ENCODE results near the gene STK17A.

STK17A gene

GRCh38 chr7:43642897-43643630, 60.2 kb downstream of the STK17A start:
- Histone ChIP-seq H3K4me2 (no peak overlapping the region), H3K4me3 (IDR thresholded peaks at IDR 0.05; ENCODE audit: insufficient read depth, low read depth, low read length) (no peak overlapping the region), H4K20me1 (ENCODE audit: insufficient read depth) (no peaks in the 10 kb centered on the region), H3K4me1 (ENCODE audit: low read depth, poor library complexity, severe bottlenecking) (peaks cover 41% of the 10 kb centered on the region), H3K36me3 (ENCODE audit: insufficient read depth) (no peaks in the 10 kb centered on the region; the same call in 1 of the 2 replicates), H2AFZ (ENCODE audit: low read depth) (no peak overlapping the region), H3K27ac (no peak overlapping the region), H3K79me2 (ENCODE audit: insufficient read depth, low read depth) (peaks cover 23% of the 10 kb centered on the region; the same call in 1 of the 2 replicates), H3K27me3 (ENCODE audit: insufficient read depth, low read depth) (no peaks in the 10 kb centered on the region), H3K9ac (no peak overlapping the region)
- TF ChIP-seq CTCF (conservative IDR thresholded peaks at IDR 0.05; ENCODE audit: low read depth, low read length) = no peak

- Histone ChIP-seq H2AFZ (ENCODE audit: low read depth) (no peak overlapping the region), H3K4me1 (ENCODE audit: low read depth, poor library complexity, severe bottlenecking) (peaks cover 48% of the 10 kb centered on the region), H3K36me3 (ENCODE audit: insufficient read depth) (no peaks in the 10 kb centered on the region; the same call in 1 of the 2 replicates), H3K27me3 (ENCODE audit: insufficient read depth, low read depth) (no peaks in the 10 kb centered on the region), H3K79me2 (ENCODE audit: insufficient read depth, low read depth) (peaks cover 23% of the 10 kb centered on the region; the same call in 1 of the 2 replicates), H4K20me1 (ENCODE audit: insufficient read depth) (no peaks in the 10 kb centered on the region), H3K9ac (no peak overlapping the region), H3K4me2 (no peak overlapping the region), H3K4me3 (IDR thresholded peaks at IDR 0.05; ENCODE audit: insufficient read depth, low read depth, low read length) (no peak overlapping the region), H3K27ac (no peak overlapping the region)
- TF ChIP-seq CTCF (conservative IDR thresholded peaks at IDR 0.05; ENCODE audit: low read depth, low read length) = no peak
Observed at GRCh38 chr7:43643846-43644245, 60.9 kb downstream of the STK17A start.

GRCh38 chr7:43645699-43646226, 62.9 kb downstream of the STK17A start:
- Histone ChIP-seq H3K27ac (peak overlapping the region; percentile 67; the same call in 1 of the 2 replicates), H3K4me3 (IDR thresholded peaks at IDR 0.05; ENCODE audit: insufficient read depth, low read depth, low read length) (no peak overlapping the region)

More at GRCh38 chr7:43645699-43646226, 62.9 kb downstream of the STK17A start:
- Histone ChIP-seq H2AFZ (ENCODE audit: low read depth) (no peak overlapping the region), H3K79me2 (ENCODE audit: insufficient read depth, low read depth) (peaks cover 32% of the 10 kb centered on the region; the same call in 1 of the 2 replicates), H3K27me3 (ENCODE audit: insufficient read depth, low read depth) (no peaks in the 10 kb centered on the region), H3K4me2 (peak overlapping the region; percentile 93), H3K4me1 (ENCODE audit: low read depth, poor library complexity, severe bottlenecking) (peaks cover 67% of the 10 kb centered on the region), H3K36me3 (ENCODE audit: insufficient read depth) (no peaks in the 10 kb centered on the region; the same call in 1 of the 2 replicates), H4K20me1 (ENCODE audit: insufficient read depth) (no peaks in the 10 kb centered on the region), H3K9ac (no peak overlapping the region)
- TF ChIP-seq CTCF (conservative IDR thresholded peaks at IDR 0.05; ENCODE audit: low read depth, low read length) = no peak
